Measurements from ENCODE around the gene HSD17B2.

DNA sequence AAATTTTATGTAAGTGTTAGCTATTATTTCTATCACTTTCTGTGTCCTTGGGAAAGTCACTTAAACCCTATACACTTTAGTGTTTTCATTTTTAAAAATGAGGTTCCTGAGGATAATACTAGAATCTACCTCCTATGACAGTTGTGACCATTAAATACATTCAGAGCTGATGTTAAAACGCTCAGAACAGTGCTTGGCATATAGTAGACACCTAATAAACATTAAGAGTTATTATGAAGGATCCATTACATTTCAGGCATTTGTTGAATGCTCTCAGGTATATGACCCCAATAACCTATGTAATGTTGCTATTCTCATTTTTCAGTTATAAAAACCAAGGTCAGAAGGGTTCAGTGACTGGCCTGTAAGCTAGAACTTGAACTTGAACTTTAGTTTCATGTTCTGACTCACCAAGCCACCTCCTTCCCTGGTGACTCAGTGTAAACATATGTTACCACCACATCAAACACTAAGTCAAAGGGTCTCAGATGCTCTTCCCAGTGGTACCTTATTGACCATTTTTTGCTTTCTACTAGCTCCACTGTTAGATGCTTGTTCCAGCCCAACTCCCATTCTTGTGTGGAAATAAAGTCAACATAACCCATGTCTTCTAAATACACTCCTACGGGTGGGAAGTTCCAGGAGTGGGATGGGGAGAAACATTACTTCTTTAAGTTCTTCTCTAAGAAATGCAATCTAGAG is 47.6 kb downstream of the HSD17B2 start:
- TF ChIP-seq POLR2AphosphoS5 (IDR thresholded peaks at IDR 0.05; ENCODE audit: borderline replicate concordance, low read depth, low read length) (no peak), EZH2 (IDR thresholded peaks at IDR 0.05) (no peak)

Measured in SK-N-MC (cell line).